ENCODE data around the gene RAMACL. TPM values are rescaled to one million over a fixed set of nuclear protein-coding genes. Genes with fewer than 3 reads are reported as not detected.

RAMACL gene
- total and polyA plus RNA-seq, 4 donors = 0.22 to 0.59 (median 0.31) TPM

DNA sequence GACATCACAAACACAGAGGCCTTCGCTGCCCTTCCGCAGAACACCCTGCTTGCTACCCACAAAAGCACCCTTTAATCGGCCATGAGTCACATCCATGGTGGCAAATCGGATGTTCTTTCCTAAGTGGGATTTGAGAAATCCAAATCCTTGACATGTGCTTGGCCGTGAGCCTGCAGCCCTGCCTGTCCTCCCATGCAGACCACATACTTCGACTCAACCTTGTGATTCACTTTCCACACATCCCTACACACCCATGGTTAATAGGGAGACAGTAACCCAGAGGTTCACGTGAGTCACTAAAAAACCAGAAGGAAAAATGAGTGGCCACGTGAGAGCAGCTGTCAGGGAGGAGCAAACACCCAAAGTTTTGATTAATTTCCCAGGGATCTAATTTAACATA is 19.4 kb downstream of the RAMACL start:
- no peak overlapping the region for H3K27ac ChIP-seq (ENCODE audit: low read depth in 1 of 2, low read length in 2 of 2)
- TF ChIP-seq, protein P1, sequence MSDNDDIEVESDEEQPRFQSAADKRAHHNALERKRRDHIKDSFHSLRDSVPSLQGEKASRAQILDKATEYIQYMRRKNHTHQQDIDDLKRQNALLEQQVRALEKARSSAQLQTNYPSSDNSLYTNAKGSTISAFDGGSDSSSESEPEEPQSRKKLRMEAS (IDR thresholded peaks at IDR 0.05) = no peak
- no peak overlapping the region for H3K9ac ChIP-seq (ENCODE audit: low read depth in 1 of 2, low read length in 2 of 2)
- DNase-seq (ENCODE audit: low spot score) = no peak
- no peaks in the 10 kb centered on the region for H3K36me3 ChIP-seq (ENCODE audit: control insufficient read depth in 4 of 4, insufficient read depth in 3 of 4, low read depth in 1 of 4, low read length in 3 of 4)
- no peaks in the 10 kb centered on the region for H3K4me1 ChIP-seq (ENCODE audit: control insufficient read depth in 4 of 4, insufficient read depth in 4 of 4, low read length in 3 of 4)
- H3K9me3 ChIP-seq (ENCODE audit: control insufficient read depth in 4 of 4, low read length in 3 of 4) = no peaks in the 10 kb centered on the region
- 93% methylated on average over 8 of the region's 8 CpGs for whole genome bisulfite sequencing
- no peaks in the 10 kb centered on the region for H3K27me3 ChIP-seq (ENCODE audit: control insufficient read depth in 4 of 4, insufficient read depth in 4 of 4, low read length in 3 of 4)
- no peak overlapping the region for H3K4me3 ChIP-seq (ENCODE audit: low read depth in 1 of 3, low read length in 3 of 3)

DNA sequence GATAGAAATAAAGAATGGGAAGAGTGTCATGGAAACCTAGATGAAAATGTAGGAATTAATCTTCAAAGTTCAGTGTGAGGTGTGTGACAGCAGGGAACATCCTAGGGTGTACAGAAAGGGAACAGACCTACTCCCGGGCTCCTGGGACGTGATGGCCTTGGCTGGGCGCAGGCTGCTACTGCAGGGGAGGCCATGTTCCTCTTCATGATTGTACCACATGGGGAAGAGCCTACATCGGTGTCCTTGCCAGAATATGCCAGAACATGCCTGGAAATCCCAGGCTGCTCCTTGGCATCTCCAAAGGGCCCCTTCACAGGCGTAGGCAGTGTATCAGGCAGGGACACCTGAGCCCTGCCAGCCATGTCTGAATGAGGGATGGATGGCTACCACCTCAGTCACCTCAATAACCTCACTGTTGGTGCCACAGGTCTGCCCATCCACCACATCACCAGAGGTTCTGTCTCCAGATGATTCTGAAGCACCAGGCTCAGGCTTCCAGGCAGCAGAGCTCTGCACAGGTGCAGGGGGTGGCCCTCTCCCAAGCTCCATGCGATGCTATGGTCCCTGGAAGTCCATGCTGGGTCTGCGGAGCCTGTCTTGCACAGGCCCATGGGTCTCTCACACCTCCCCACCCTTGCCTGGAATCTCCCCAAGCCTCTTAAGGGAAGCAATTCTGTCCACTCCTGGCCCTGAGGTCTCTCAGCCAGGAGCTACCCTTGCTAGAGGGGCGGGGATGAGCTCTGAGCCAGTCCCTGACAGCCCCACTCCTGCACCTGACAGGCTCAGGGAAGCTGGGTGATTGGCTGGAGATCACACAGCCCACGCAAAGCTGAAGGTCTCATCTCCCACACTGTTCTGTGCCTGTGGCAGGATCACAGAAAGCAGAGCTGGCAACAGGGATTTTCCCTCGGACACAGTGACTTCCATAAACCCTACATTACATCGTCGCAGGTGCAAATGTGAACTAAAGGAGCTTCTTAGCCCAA is 20.2 kb downstream of the RAMACL start:
- Histone ChIP-seq H3K9ac (ENCODE audit: low read depth in 1 of 2, low read length in 2 of 2) (no peak overlapping the region), H3K9me3 (ENCODE audit: control insufficient read depth in 4 of 4, low read length in 3 of 4) (no peaks in the 10 kb centered on the region), H3K4me3 (ENCODE audit: low read depth in 1 of 3, low read length in 3 of 3) (no peak overlapping the region), H3K27ac (ENCODE audit: low read depth in 1 of 2, low read length in 2 of 2) (no peak overlapping the region), H3K4me1 (ENCODE audit: control insufficient read depth in 4 of 4, insufficient read depth in 4 of 4, low read length in 3 of 4) (no peaks in the 10 kb centered on the region), H3K36me3 (ENCODE audit: control insufficient read depth in 4 of 4, insufficient read depth in 3 of 4, low read depth in 1 of 4, low read length in 3 of 4) (no peaks in the 10 kb centered on the region), H3K27me3 (ENCODE audit: control insufficient read depth in 4 of 4, insufficient read depth in 4 of 4, low read length in 3 of 4) (no peaks in the 10 kb centered on the region)
- TF ChIP-seq, protein P1 (IDR thresholded peaks at IDR 0.05) = no peak
- TF ChIP-seq RAD21 (IDR thresholded peaks at IDR 0.05) (no peak), SP1 (IDR thresholded peaks at IDR 0.05) (no peak), EGR1 (IDR thresholded peaks at IDR 0.05; ENCODE audit: low read depth in 2 of 2) (no peak), YY1 (IDR thresholded peaks at IDR 0.05) (no peak)
- TF ChIP-seq, protein P2, sequence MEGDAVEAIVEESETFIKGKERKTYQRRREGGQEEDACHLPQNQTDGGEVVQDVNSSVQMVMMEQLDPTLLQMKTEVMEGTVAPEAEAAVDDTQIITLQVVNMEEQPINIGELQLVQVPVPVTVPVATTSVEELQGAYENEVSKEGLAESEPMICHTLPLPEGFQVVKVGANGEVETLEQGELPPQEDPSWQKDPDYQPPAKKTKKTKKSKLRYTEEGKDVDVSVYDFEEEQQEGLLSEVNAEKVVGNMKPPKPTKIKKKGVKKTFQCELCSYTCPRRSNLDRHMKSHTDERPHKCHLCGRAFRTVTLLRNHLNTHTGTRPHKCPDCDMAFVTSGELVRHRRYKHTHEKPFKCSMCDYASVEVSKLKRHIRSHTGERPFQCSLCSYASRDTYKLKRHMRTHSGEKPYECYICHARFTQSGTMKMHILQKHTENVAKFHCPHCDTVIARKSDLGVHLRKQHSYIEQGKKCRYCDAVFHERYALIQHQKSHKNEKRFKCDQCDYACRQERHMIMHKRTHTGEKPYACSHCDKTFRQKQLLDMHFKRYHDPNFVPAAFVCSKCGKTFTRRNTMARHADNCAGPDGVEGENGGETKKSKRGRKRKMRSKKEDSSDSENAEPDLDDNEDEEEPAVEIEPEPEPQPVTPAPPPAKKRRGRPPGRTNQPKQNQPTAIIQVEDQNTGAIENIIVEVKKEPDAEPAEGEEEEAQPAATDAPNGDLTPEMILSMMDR (IDR thresholded peaks at IDR 0.05; ENCODE audit: low read depth, low read length, missing input control) = no peak
- WGBS = 95% methylated on average over 12 of the region's 12 CpGs
- no peak for DNase-seq (ENCODE audit: low spot score)

DNA sequence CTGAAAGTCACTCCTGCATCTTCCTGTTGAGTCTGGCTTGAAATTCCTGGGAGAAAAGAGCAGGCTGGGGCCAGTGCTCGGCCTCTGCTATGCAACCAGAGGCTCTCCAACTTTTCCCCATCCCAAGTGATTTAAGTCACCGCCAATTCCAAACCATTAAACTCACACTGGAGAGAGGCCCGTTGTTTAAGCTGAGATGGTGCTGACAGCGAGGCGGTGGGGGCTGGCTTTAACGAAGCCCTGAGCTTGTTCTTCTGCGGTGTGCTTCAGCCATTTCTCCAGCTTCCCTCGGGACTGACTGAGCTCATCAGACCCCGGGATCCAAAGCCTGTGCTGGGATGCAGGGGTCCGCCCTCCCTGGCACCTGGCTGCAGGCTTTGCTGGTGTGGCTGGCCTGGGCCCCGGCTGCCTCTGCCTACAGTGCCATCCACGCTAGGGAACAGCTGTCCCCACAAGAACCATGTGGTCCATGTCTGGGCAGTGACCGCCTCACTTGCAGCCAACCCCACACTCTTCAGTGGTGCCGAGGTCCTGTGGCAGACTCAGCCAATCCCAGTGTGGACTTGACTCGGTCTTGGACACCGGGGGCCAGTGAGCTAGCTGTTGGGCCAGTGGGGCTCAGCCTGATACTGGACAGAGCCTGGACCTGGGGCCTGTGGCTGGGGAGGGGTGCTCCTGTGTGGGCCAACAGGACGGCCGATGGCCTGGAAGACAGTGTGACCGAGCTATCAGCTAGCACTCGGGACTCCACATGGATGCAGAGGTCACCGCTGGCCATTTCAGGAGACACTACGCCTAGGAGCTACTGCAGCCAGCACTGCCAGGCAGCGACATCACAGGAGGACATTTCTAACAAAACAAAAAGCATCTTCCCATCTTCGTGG is 21.2 kb downstream of the RAMACL start:
- Histone ChIP-seq H3K4me1 (ENCODE audit: control insufficient read depth in 4 of 4, insufficient read depth in 4 of 4, low read length in 3 of 4) (no peaks in the 10 kb centered on the region), H3K27me3 (ENCODE audit: control insufficient read depth in 4 of 4, insufficient read depth in 4 of 4, low read length in 3 of 4) (no peaks in the 10 kb centered on the region), H3K36me3 (ENCODE audit: control insufficient read depth in 4 of 4, insufficient read depth in 3 of 4, low read depth in 1 of 4, low read length in 3 of 4) (no peaks in the 10 kb centered on the region), H3K4me3 (ENCODE audit: low read depth in 1 of 3, low read length in 3 of 3) (no peak overlapping the region), H3K9ac (ENCODE audit: low read depth in 1 of 2, low read length in 2 of 2) (no peak overlapping the region), H3K27ac (ENCODE audit: low read depth in 1 of 2, low read length in 2 of 2) (no peak overlapping the region), H3K9me3 (ENCODE audit: control insufficient read depth in 4 of 4, low read length in 3 of 4) (no peaks in the 10 kb centered on the region)
- no peak for DNase-seq (ENCODE audit: low spot score)
- 95% methylated on average over 24 of the region's 24 CpGs for WGBS
- TF ChIP-seq TAF1 (conservative IDR thresholded peaks at IDR 0.05) (no peak), GABPA (IDR thresholded peaks at IDR 0.05 in 1 of 2, conservative IDR thresholded peaks at IDR 0.05 in 1 of 2) (no peak), RXRA (IDR thresholded peaks at IDR 0.05) (no peak), EGR1 (IDR thresholded peaks at IDR 0.05; ENCODE audit: low read depth in 2 of 2) (no peak), SP1 (IDR thresholded peaks at IDR 0.05) (no peak), NR2F2 (IDR thresholded peaks at IDR 0.05) (no peak), FOXA2 (IDR thresholded peaks at IDR 0.05) (no peak), RAD21 (IDR thresholded peaks at IDR 0.05) (no peak), HNF4A (conservative IDR thresholded peaks at IDR 0.05) (no peak), YY1 (IDR thresholded peaks at IDR 0.05) (no peak)
- TF ChIP-seq, protein P3, sequence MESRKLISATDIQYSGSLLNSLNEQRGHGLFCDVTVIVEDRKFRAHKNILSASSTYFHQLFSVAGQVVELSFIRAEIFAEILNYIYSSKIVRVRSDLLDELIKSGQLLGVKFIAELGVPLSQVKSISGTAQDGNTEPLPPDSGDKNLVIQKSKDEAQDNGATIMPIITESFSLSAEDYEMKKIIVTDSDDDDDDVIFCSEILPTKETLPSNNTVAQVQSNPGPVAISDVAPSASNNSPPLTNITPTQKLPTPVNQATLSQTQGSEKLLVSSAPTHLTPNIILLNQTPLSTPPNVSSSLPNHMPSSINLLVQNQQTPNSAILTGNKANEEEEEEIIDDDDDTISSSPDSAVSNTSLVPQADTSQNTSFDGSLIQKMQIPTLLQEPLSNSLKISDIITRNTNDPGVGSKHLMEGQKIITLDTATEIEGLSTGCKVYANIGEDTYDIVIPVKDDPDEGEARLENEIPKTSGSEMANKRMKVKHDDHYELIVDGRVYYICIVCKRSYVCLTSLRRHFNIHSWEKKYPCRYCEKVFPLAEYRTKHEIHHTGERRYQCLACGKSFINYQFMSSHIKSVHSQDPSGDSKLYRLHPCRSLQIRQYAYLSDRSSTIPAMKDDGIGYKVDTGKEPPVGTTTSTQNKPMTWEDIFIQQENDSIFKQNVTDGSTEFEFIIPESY (IDR thresholded peaks at IDR 0.05) = no peak
- TF ChIP-seq, protein P1 (IDR thresholded peaks at IDR 0.05) = no peak
- TF ChIP-seq, protein P2 (IDR thresholded peaks at IDR 0.05; ENCODE audit: low read depth, low read length, missing input control) = no peak
